ENCODE measurements around the gene LIPC. TPM values are rescaled to one million over a fixed set of nuclear protein-coding genes. Genes with fewer than 3 reads are reported as not detected.
A peak's percentile ranks its signal among the peaks of the same experiment; 100 is the strongest.

Gene LIPC
- total RNA-seq, 3 donors from 2014 or later = 2.3 to 9.3 (median 3.4) TPM

DNA sequence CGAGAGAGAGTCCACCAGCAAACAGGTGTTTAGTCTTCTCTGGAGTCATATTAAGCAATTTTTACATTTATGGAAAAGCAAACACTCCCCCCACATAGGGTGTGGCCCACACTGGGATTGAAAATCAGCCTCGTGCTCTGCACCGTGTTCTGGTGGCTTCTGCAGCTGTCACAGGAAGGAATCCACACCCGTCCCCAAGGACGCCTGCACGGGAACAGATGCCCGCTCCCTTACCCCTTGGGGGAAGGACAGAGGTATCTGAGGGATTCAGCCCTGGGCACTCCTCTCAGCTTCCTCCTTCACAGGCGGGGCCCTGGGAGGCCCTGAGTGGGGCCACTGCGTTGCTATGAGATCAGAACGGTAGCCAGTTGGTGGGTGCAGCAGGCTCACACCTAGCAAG, 27.8 kb downstream of the LIPC start:
- Histone ChIP-seq H3K4me1 (ENCODE audit: low read depth) (peaks cover 37% of the 10 kb centered on the region), H3K4me3 (no peak overlapping the region), H3K36me3 (ENCODE audit: low read depth) (no peaks in the 10 kb centered on the region), H3K9me3 (no peaks in the 10 kb centered on the region)
- TF ChIP-seq, protein P1, sequence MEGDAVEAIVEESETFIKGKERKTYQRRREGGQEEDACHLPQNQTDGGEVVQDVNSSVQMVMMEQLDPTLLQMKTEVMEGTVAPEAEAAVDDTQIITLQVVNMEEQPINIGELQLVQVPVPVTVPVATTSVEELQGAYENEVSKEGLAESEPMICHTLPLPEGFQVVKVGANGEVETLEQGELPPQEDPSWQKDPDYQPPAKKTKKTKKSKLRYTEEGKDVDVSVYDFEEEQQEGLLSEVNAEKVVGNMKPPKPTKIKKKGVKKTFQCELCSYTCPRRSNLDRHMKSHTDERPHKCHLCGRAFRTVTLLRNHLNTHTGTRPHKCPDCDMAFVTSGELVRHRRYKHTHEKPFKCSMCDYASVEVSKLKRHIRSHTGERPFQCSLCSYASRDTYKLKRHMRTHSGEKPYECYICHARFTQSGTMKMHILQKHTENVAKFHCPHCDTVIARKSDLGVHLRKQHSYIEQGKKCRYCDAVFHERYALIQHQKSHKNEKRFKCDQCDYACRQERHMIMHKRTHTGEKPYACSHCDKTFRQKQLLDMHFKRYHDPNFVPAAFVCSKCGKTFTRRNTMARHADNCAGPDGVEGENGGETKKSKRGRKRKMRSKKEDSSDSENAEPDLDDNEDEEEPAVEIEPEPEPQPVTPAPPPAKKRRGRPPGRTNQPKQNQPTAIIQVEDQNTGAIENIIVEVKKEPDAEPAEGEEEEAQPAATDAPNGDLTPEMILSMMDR (IDR thresholded peaks at IDR 0.05) = no peak
- DNase-seq (peak; percentile 72 to 84 (median 73)), ATAC-seq (peak; percentile 71)
- intact Hi-C loops (cut with DNase I, micrococcal nuclease) = no loop called here

DNA sequence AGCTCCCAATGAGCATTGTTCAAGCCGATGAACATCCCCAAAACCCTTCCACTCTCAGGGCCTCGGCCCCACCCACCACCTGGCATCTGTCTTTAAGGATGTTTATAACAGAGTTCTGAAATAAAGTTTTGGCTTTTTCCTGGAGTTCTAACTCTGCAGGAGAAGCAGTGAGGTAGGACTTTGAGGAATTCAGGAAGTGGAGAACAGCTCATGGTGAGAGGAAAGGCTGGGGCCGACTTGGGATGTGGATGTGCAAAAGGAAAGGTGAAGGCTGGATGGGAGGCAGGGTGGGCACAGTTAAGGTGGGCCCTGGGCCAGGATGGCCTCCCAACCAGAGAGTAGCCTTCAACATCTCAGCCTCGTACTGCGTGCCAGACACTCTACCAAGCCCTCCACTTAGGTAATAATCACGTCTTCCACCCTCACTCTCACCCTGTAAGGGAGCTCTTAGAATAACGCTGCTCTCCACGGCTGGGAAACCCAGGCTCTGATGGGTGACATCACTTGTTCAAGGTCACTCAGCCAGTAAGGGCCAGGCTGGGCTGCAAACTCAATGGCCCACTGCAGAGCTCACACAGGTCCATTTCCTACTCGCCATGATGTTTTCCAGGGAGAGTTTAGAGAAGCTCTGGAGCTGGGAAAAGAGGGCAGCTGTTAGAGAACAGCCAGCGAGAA, 28.5 kb downstream of the LIPC start:
- ATAC-seq = no peak
- intact Hi-C loops (cut with DNase I, micrococcal nuclease) = no loop called here
- H3K36me3 ChIP-seq (ENCODE audit: low read depth) = no peaks in the 10 kb centered on the region
- TF ChIP-seq, protein P1 (IDR thresholded peaks at IDR 0.05) = no peak
- no peak overlapping the region for H3K4me3 ChIP-seq
- H3K4me1 ChIP-seq (ENCODE audit: low read depth) = peaks cover 37% of the 10 kb centered on the region
- DNase-seq = no peak
- H3K9me3 ChIP-seq = no peaks in the 10 kb centered on the region

DNA sequence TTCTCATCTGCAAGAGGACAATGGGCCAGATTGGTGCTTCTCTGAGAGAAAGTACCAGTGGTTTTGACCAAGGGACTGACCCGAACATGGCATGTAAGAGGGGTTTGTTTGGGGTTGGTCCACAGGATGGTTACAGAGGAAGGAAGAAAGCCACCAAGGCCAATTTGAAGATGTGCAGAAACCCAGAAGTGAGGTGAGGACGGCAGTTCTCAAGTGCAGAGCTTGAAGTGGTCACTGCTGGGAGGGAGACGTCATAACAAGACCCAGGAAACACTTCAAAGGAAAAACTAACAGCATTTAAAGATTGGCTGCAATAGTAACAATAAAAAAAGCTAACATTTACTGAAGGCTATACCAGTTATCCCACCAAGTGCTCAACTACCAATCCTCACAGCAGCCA, 29.1 kb downstream of the LIPC start:
- Histone ChIP-seq H3K4me1 (ENCODE audit: low read depth) (peaks cover 37% of the 10 kb centered on the region), H3K36me3 (ENCODE audit: low read depth) (no peaks in the 10 kb centered on the region), H3K9me3 (no peaks in the 10 kb centered on the region), H3K4me3 (no peak overlapping the region)
- DNase-seq (no peak), ATAC-seq (peak; percentile 26)
- TF ChIP-seq, protein P1 (IDR thresholded peaks at IDR 0.05) = no peak
- intact Hi-C loops (cut with DNase I, micrococcal nuclease) = no loop called here

DNA sequence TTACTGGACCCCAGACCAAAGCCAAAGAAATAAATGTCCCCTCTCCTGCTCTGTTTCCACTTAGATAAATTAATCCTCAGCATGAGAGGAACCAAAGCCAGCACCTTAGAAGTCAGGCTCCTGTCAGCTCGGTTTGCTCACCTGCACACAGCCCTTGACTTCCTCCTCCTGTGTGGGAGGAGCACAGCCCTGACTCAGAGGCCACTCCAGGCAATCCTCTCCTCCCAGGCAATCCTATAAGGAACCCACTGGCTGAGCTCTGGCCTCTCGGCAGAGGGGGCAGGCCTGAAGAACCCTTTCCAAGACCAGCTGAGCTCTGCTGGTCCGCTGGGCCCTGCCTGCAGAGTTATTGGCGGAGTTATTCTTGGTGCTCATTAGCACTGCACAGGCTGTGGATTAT, 30.8 kb downstream of the LIPC start:
- H3K36me3 ChIP-seq (ENCODE audit: low read depth) = no peaks in the 10 kb centered on the region
- TF ChIP-seq, protein P1 (IDR thresholded peaks at IDR 0.05) = no peak
- no peak overlapping the region for H3K4me3 ChIP-seq
- H3K9me3 ChIP-seq = no peaks in the 10 kb centered on the region
- H3K4me1 ChIP-seq (ENCODE audit: low read depth) = peaks cover 35% of the 10 kb centered on the region
- DNase-seq (peak; percentile 72 to 75 (median 74)), ATAC-seq (peak; percentile 88)
- intact Hi-C loops (cut with DNase I, micrococcal nuclease) = no loop called here

DNA sequence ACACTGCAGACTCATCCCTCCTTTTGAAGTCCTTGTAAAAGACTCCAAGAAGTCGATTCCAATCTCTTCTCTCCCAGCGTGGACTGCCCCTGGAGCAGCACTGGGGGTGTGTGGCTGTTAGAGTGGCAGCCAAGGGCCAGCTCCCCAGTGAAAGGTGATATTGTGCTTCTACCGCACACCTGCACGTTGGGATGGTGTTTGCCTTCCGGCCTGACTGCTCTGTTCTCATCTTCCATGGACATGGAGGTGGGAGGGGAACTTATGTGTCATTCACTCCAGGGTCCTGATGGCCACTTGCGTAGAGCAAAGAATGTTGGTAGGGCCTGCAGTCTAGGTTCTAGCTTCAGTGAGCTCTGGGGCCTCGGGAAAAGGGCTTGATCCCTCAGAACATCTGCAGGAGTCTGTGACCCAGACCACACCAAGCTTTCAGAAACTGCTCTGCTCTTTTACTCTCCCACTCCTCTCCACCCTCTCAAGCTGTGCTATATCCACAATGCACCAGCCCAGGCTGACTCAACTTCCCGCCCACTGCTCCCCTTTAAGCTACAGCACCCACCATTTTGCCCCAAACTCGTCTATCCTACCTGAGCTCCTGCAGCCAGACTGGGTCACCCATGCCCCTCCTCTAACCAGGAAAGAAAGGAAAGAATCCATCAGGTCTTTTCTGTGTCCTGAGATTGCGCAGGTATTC, 31.3 kb downstream of the LIPC start:
- no peak overlapping the region for H3K4me3 ChIP-seq
- no peak for ATAC-seq
- H3K9me3 ChIP-seq = no peaks in the 10 kb centered on the region
- peaks cover 29% of the 10 kb centered on the region for H3K4me1 ChIP-seq (ENCODE audit: low read depth)
- intact Hi-C loops (cut with DNase I, micrococcal nuclease) = no loop called here
- DNase-seq = no peak
- H3K36me3 ChIP-seq (ENCODE audit: low read depth) = no peaks in the 10 kb centered on the region
- TF ChIP-seq, protein P1 (IDR thresholded peaks at IDR 0.05) = no peak
